Measurements from ENCODE around the gene LFNG. TPM values are rescaled to one million over a fixed set of nuclear protein-coding genes. Genes with fewer than 3 reads are reported as not detected.

The LFNG gene
- total and polyA plus RNA-seq, 7 experiments from 2014 or later, result 1.2 to 246 (median 120) TPM

DNA sequence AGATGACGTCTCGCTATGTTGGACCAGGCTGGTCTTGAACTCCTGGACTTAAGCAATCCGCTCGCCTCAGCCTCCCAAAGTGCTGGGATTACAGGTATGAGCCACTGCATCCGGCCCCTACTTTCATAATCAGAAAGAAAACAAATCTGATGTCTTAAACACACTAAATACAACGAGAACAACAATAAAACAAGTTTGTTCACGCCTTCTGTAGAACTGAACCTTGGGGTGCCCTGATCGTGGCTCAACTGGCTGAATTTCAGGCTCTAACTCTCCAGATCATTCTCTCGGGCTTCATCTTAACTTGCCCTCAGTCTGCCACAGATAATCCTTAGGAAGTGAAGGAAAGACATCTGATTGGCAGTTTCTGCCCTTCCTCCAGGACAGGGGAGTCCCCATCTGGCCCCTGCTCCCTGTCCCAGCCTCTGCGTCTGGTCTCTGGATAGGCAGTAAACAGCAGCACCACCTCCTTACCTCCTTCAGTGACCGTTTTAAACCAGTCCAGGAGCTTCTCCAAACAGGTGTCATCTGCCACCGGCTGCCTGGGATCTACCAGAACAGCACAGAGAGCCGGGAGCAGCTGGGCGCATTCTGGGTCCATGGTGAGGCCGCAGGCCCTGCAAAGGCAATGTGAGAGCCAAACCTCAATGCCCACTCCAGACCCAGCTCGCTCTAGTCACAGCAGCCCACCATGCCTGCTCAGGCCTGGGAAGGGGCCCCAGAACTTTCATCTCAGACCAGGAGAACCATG, 34.4 kb downstream of the LFNG start:
- Mint-ChIP-seq H3K4me3 (peak overlapping the region; percentile 77 to 92 (median 88)), H3K4me1 (peaks cover 32 to 54% (median 39%) of the 10 kb centered on the region in 7 donors), H3K9me3 (no peaks in the 10 kb centered on the region), H3K27ac (peak overlapping the region in 8 of 9 donors; percentile 28 to 88 (median 78)), H3K36me3 (peaks cover 4 to 12% (median 8%) of the 10 kb centered on the region in 5 donors), H3K27me3 (no peaks in the 10 kb centered on the region)
- no peak for DNase-seq
- Histone ChIP-seq H3K36me3 (ENCODE audit: control insufficient read depth in 2 of 3, insufficient read depth in 3 of 3, low read length in 3 of 3) (peaks cover 0 to 19% (median 9%) of the 10 kb centered on the region in 3 experiments), H3K27ac (ENCODE audit: low read depth, low read length) (peak overlapping the region; percentile 100), H3K27me3 (ENCODE audit: control insufficient read depth in 2 of 2, insufficient read depth in 2 of 2, low read length in 2 of 2) (no peaks in the 10 kb centered on the region), H3K9me3 (ENCODE audit: control insufficient read depth in 2 of 3, low read length in 3 of 3) (no peaks in the 10 kb centered on the region), H3K4me3 (ENCODE audit: low read length) (peak overlapping the region; percentile 77), H3K4me1 (ENCODE audit: control insufficient read depth in 2 of 2, insufficient read depth in 2 of 2, low read length in 2 of 2) (peaks cover 15% of the 10 kb centered on the region in 2 donors)
- intact Hi-C loops (cut with micrococcal nuclease), result loop anchor here in 1 of 2 donors (2.0 to 10.0 kb wide), 2 partner anchors 25 to 1019 kb away; partner anchors contain the start of gene MAFK
- ChIA-PET POLR2A (interaction anchor here (0.6 to 3.6 kb wide), 4 partner anchors 23 to 43 kb away, joined by 3 to 18 read pairs (median 6); no protein-coding TSS in a partner anchor), CTCF (interaction anchor here (0.6 kb wide), 1 partner anchor 156 kb away, joined by 3 read pairs; no protein-coding TSS in a partner anchor)
- no peak for ATAC-seq

DNA sequence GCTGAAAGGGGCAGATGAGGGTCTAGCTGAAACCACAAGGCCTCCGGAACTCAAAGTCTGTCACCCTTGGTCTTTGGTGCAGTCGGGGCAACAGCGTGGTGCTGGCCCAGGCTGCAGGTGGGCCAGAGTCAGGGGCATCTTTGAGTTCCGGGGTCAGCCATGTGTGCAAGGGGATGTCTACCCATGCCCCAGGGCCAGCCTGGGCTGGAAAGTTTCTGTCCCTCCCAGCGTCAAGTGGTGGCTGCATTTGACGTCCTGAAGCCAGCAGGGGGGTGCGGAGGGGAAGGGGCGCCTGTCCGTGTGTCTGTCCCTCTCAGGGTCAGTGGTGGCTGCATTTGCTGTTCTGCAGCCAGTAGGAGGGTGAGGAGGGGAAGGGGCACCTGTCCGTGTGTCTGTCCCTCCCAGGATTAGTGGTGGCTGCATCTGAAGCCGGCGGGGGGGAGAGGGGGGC, 35.1 kb downstream of the LFNG start:
- Mint-ChIP-seq H3K4me3 (peak overlapping the region; percentile 77 to 92 (median 88)), H3K9me3 (no peaks in the 10 kb centered on the region), H3K27ac (peak overlapping the region; percentile 48 to 88 (median 79)), H3K4me1 (peaks cover 26 to 48% (median 33%) of the 10 kb centered on the region in 7 donors), H3K27me3 (no peaks in the 10 kb centered on the region), H3K36me3 (peaks cover under 1 to 6% (median 4%) of the 10 kb centered on the region in 5 donors)
- H3K27ac ChIP-seq (ENCODE audit: low read depth, low read length), result peak overlapping the region; percentile 100
- peaks cover 0 to 14% (median 4%) of the 10 kb centered on the region in 3 experiments for H3K36me3 ChIP-seq (ENCODE audit: control insufficient read depth in 2 of 3, insufficient read depth in 3 of 3, low read length in 3 of 3)
- DNase-seq (no peak), ATAC-seq (no peak)
- H3K27me3 ChIP-seq (ENCODE audit: control insufficient read depth in 2 of 2, insufficient read depth in 2 of 2, low read length in 2 of 2), result no peaks in the 10 kb centered on the region
- peaks cover 15 to 16% of the 10 kb centered on the region in 2 donors for H3K4me1 ChIP-seq (ENCODE audit: control insufficient read depth in 2 of 2, insufficient read depth in 2 of 2, low read length in 2 of 2)
- POLR2A ChIA-PET, result interaction anchor here (0.6 to 3.6 kb wide), 4 partner anchors 24 to 44 kb away, joined by 3 to 18 read pairs (median 6); no protein-coding TSS in a partner anchor
- H3K9me3 ChIP-seq (ENCODE audit: control insufficient read depth in 2 of 3, low read length in 3 of 3), result no peaks in the 10 kb centered on the region
- intact Hi-C loops (cut with micrococcal nuclease), result loop anchor here (1.0 to 10.0 kb wide), 14 partner anchors 24 to 1095 kb away; partner anchors contain the start of genes EIF3B (in 2 of the 2), TTYH3 (in 2 of the 2), GNA12 (in 1 of the 2) and GRIFIN (in 1 of the 2)
- peak overlapping the region; percentile 77 for H3K4me3 ChIP-seq (ENCODE audit: low read length)
- CTCF ChIA-PET, result interaction anchor here (0.6 kb wide), 1 partner anchor 156 kb away, joined by 3 read pairs; no protein-coding TSS in a partner anchor

DNA sequence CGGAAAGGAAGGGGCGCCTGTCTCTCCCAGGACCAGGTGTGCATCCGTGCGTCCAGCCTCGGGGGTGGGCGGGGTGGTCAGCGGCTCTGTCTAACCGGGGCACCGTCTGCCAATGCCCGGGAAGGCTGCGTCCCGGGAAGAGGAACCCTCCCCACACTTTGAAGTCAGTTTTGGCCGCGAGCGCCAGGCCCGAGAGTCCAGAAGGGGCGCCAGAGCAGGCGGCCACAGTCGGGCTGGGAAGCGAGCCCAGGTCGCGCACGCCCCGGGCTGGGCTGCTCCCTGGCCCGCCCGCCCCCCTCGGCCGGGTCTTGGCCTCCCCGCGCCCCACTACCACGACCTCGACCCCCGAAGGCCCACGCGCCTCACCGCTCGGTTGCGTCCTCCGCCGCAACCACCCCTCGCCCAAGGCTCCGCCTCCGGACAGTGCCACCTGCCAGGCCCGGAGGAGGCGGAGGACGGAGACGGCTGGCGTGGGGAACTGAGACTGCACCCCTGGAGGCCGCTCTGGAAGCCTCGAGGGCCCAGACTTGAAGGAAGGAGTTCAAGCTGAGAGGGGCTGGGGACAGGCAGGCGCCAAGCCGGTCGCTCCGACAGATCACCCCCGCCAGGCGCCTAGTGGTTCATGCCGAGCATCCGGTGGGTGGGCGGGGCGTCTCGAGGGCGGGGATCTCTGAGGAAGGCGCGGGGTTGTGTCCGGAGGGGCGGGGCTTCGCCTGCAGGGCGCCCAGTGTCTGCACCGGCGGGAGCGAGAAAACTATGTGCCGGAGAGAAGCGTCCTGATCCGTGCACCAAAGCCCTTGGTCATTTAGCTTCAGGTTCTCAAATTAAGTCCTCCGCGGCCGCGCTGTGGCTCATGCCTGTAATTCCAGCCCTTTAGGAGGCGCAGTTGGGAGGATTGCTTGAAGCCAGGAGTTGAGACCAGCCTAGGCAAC, 35.8 kb downstream of the LFNG start, which contains the start of gene BRAT1:
Gene BRAT1 (minus strand): TSS at position 404 of the 932 bp plus-strand sequence. CDS start 1,093 bp downstream, outside the sequence.
- Histone ChIP-seq H3K27ac (ENCODE audit: low read depth, low read length) (peak within 1 kb of the TSS; percentile 100), H3K36me3 (ENCODE audit: control insufficient read depth in 2 of 3, insufficient read depth in 3 of 3, low read length in 3 of 3) (peaks cover 0 to 14% (median 4%) of the 10 kb centered on the region in 3 experiments), H3K27me3 (ENCODE audit: control insufficient read depth in 2 of 2, insufficient read depth in 2 of 2, low read length in 2 of 2) (no peaks in the 10 kb centered on the region), H3K9me3 (ENCODE audit: control insufficient read depth in 2 of 3, low read length in 3 of 3) (no peaks in the 10 kb centered on the region), H3K4me1 (ENCODE audit: control insufficient read depth in 2 of 2, insufficient read depth in 2 of 2, low read length in 2 of 2) (peaks cover 15 to 22% of the 10 kb centered on the region in 2 donors), H3K4me3 (ENCODE audit: low read length) (peak within 1 kb of the TSS; percentile 77)
- peak within 1 kb of the TSS; percentile 77 to 92 (median 88) for H3K4me3 Mint-ChIP-seq
- CTCF ChIA-PET, result no interaction called here
- intact Hi-C loops (cut with micrococcal nuclease), result loop anchor here (1.0 to 10.0 kb wide), 14 partner anchors 25 to 1096 kb away; partner anchors contain the start of genes EIF3B (in 2 of the 2), TTYH3 (in 2 of the 2), GNA12 (in 1 of the 2) and GRIFIN (in 1 of the 2)
- H3K27me3 Mint-ChIP-seq, result no peaks in the 10 kb centered on the region
- peaks cover 0 to 6% (median 4%) of the 10 kb centered on the region in 5 donors for H3K36me3 Mint-ChIP-seq
- H3K4me1 Mint-ChIP-seq, result peaks cover 22 to 50% (median 36%) of the 10 kb centered on the region in 7 donors
- DNase-seq (peak; percentile 84 to 95 (median 92)), ATAC-seq (peak; percentile 95)
- POLR2A ChIA-PET, result interaction anchor here (0.6 to 3.6 kb wide), 8 partner anchors 25 to 173 kb away, joined by 3 to 18 read pairs (median 3); no protein-coding TSS in a partner anchor
- peak within 1 kb of the TSS; percentile 48 to 93 (median 85) for H3K27ac Mint-ChIP-seq
- H3K9me3 Mint-ChIP-seq, result no peaks in the 10 kb centered on the region

DNA sequence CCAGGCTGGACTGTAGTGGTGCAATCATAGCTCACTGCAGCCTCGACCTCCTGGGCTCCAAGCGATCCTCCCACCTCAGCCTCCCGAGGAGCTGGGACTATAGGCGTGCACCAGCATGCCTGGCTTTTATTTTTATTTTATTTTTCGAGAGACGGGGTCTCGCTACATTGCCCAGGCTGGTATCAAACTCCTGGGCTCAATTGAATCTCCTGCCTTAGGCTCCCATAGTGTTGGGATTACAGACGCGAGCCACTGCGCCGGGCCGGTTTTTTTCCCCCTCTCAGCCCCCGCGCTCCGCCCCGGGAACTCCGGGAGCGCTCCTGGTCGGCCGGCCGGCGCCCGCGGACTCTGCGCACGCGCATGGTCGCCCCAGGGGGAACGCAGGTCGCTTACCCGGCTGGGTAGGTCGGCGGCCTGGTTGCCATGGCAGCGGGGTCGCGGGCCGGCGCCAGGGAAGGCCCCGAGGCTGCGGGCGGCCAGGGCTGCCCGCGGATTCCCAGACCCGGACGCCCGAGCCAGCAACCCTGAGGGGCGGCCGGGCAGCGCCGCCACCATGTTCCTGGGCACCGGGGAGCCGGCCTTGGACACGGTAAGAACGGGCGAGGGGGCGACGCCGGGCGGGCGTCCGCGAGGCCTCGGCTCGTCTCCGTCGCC, 39.2 kb downstream of the LFNG start, which contains the start of gene IQCE:
Gene IQCE (plus strand): TSS at position 351 of the 654 bp plus-strand sequence. CDS start 203 bp downstream, at position 554.
- Histone ChIP-seq H3K27ac (ENCODE audit: low read depth, low read length) (peak within 1 kb of the TSS; percentile 77), H3K4me3 (ENCODE audit: low read length) (peak within 1 kb of the TSS; percentile 63), H3K9me3 (ENCODE audit: control insufficient read depth in 2 of 3, low read length in 3 of 3) (no peaks in the 10 kb centered on the region), H3K36me3 (ENCODE audit: control insufficient read depth in 2 of 3, insufficient read depth in 3 of 3, low read length in 3 of 3) (peaks cover 0 to 7% (median 0%) of the 10 kb centered on the region in 3 experiments), H3K4me1 (ENCODE audit: control insufficient read depth in 2 of 2, insufficient read depth in 2 of 2, low read length in 2 of 2) (peaks cover 11 to 22% of the 10 kb centered on the region in 2 donors), H3K27me3 (ENCODE audit: control insufficient read depth in 2 of 2, insufficient read depth in 2 of 2, low read length in 2 of 2) (no peaks in the 10 kb centered on the region)
- intact Hi-C loops (cut with micrococcal nuclease), result loop anchor here (1.0 to 10.0 kb wide), 10 partner anchors 39 to 1024 kb away; partner anchors contain the start of genes TTYH3 (in 2 of the 2), CHST12 (in 1 of the 2), EIF3B (in 1 of the 2) and GNA12 (in 1 of the 2)
- CTCF ChIA-PET, result no interaction called here
- peak within 1 kb of the TSS in 7 of 9 donors; percentile 14 to 92 (median 31) for H3K27ac Mint-ChIP-seq
- H3K36me3 Mint-ChIP-seq, result peaks cover 0 to 3% (median 0%) of the 10 kb centered on the region in 5 donors
- H3K9me3 Mint-ChIP-seq, result no peaks in the 10 kb centered on the region
- no peaks in the 10 kb centered on the region for H3K27me3 Mint-ChIP-seq
- ATAC-seq (peak; percentile 66), DNase-seq (peak; percentile 78 to 98 (median 84))
- POLR2A ChIA-PET, result interaction anchor here (0.7 to 1.3 kb wide), 5 partner anchors 28 to 48 kb away, joined by 3 to 4 read pairs (median 3); no protein-coding TSS in a partner anchor
- H3K4me3 Mint-ChIP-seq, result peak within 1 kb of the TSS; percentile 70 to 89 (median 78)
- peaks cover 5 to 32% (median 29%) of the 10 kb centered on the region in 7 donors for H3K4me1 Mint-ChIP-seq

DNA sequence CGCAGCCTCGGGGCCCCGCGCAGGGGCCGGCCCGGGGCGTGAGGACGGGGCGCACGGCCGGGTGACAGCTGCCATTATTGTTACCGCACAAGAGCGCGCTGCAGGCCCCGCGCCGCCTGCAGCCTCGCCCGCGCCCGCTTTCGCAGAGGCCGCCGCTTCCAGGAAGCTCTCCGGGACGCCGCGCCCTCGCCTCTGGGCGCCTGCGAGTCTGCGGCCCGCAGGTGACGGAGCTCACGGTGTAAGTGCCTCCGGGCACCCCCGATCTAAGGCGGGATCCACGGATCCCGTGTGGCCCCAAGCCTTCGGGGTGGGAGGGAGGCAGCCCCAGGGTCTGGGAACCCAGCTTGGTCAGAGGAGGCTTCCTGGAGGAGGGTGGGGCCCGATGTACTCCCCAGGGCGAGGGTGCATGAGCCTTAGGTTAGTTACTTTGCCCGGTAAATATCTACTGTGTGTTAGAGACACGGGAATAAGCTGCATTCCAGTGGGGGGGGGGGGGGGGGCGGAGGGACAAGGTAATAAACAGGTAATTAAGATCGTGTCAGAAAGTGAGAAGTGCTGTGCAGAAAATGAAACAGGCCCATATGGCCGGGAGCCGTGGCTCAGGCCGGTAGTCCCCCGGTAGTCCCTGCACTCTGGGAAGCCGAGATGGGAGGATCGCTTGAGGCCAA, 39.8 kb downstream of the LFNG start:
- Histone ChIP-seq H3K27ac (ENCODE audit: low read depth, low read length) (peak overlapping the region; percentile 77), H3K9me3 (ENCODE audit: control insufficient read depth in 2 of 3, low read length in 3 of 3) (no peaks in the 10 kb centered on the region), H3K27me3 (ENCODE audit: control insufficient read depth in 2 of 2, insufficient read depth in 2 of 2, low read length in 2 of 2) (no peaks in the 10 kb centered on the region), H3K36me3 (ENCODE audit: control insufficient read depth in 2 of 3, insufficient read depth in 3 of 3, low read length in 3 of 3) (peaks cover 0 to 7% (median 0%) of the 10 kb centered on the region in 3 experiments), H3K4me1 (ENCODE audit: control insufficient read depth in 2 of 2, insufficient read depth in 2 of 2, low read length in 2 of 2) (peaks cover 4 to 15% of the 10 kb centered on the region in 2 donors), H3K4me3 (ENCODE audit: low read length) (peak overlapping the region; percentile 63)
- Mint-ChIP-seq H3K27me3 (no peaks in the 10 kb centered on the region), H3K4me1 (peaks cover 0 to 26% (median 23%) of the 10 kb centered on the region in 7 donors), H3K36me3 (no peaks in the 10 kb centered on the region), H3K4me3 (peak overlapping the region; percentile 41 to 89 (median 74)), H3K27ac (peak overlapping the region in 3 of 9 donors; percentile 14 to 68 (median 38)), H3K9me3 (no peaks in the 10 kb centered on the region)
- ATAC-seq (no peak), DNase-seq (no peak)
- intact Hi-C loops (cut with micrococcal nuclease), result loop anchor here (1.0 to 10.0 kb wide), 10 partner anchors 40 to 1025 kb away; partner anchors contain the start of genes TTYH3 (in 2 of the 2), CHST12 (in 1 of the 2), EIF3B (in 1 of the 2) and GNA12 (in 1 of the 2)
- ChIA-PET POLR2A (interaction anchor here (0.8 to 1.1 kb wide), 6 partner anchors 29 to 60 kb away, joined by 3 to 5 read pairs (median 3); no protein-coding TSS in a partner anchor), CTCF (no interaction called here)
